ENCODE measurements around the gene PSMA5.
"Not testable (repeated sequence)": the region's sequence is repeated elsewhere in the genome, so short reads cannot be mapped to it uniquely, and the experiment has no call there.

Gene PSMA5

GRCh38 chr1:109392037-109392787 is 34.0 kb downstream of the PSMA5 start:
- no peak for DNase-seq

GRCh38 chr1:109391626-109392025 is 34.6 kb downstream of the PSMA5 start:
- no peak for DNase-seq

- no peak for DNase-seq
Observed at GRCh38 chr1:109391157-109391556, 35.1 kb downstream of the PSMA5 start.

GRCh38 chr1:109389638-109390341 is 36.5 kb downstream of the PSMA5 start:
- no peak for DNase-seq

- DNase-seq, result no peak
Observed at GRCh38 chr1:109388884-109389637, 37.2 kb downstream of the PSMA5 start.

GRCh38 chr1:109388208-109388711 is 38.0 kb downstream of the PSMA5 start:
- DNase-seq, result no peak

- DNase-seq, result no peak
Observed at GRCh38 chr1:109386054-109386717, 40.1 kb downstream of the PSMA5 start.

- no peak for DNase-seq
Observed at GRCh38 chr1:109385417-109385816, 40.8 kb downstream of the PSMA5 start.

- no peak for DNase-seq
Observed at GRCh38 chr1:109383854-109384253, 42.4 kb downstream of the PSMA5 start.

- no peak for DNase-seq
Observed at GRCh38 chr1:109383087-109383779, 43.0 kb downstream of the PSMA5 start.

- DNase-seq, result no peak
Observed at GRCh38 chr1:109381573-109381972, 44.7 kb downstream of the PSMA5 start.

GRCh38 chr1:109379907-109380306 is 46.3 kb downstream of the PSMA5 start:
- DNase-seq, result no peak

- no peak for DNase-seq
Observed at GRCh38 chr1:109379422-109379821, 46.8 kb downstream of the PSMA5 start.

- no peak for DNase-seq
Observed at GRCh38 chr1:109377698-109378097, 48.5 kb downstream of the PSMA5 start.

GRCh38 chr1:109373696-109374095 is 52.6 kb downstream of the PSMA5 start:
- not testable (repeated sequence) for DNase-seq

- DNase-seq, result no peak
Observed at GRCh38 chr1:109373126-109373525, 53.1 kb downstream of the PSMA5 start.

- no peak for DNase-seq
Observed at GRCh38 chr1:109372281-109372680, 54.0 kb downstream of the PSMA5 start.

GRCh38 chr1:109371341-109371739 is 54.9 kb downstream of the PSMA5 start:
- DNase-seq, result no peak

- no peak for DNase-seq
Observed at GRCh38 chr1:109370712-109371340, 55.4 kb downstream of the PSMA5 start.

GRCh38 chr1:109369167-109369746 is 57.0 kb downstream of the PSMA5 start:
- DNase-seq, result no peak

- DNase-seq, result no peak
Observed at GRCh38 chr1:109368464-109368863, 57.8 kb downstream of the PSMA5 start.
